HG03025 (cell line): ENCODE results near the gene GLOD5.

Experiments
- ATAC-seq: cut with Tn5 transposase; IDR thresholded peaks from one replicate; pipeline ENCODE4 v1.9.1; 2021; ENCODE audit warnings: mild to moderate bottlenecking, moderate library complexity; ENCODE audit not compliant: unreplicated experiment, low FRiP score

GLOD5 gene

DNA sequence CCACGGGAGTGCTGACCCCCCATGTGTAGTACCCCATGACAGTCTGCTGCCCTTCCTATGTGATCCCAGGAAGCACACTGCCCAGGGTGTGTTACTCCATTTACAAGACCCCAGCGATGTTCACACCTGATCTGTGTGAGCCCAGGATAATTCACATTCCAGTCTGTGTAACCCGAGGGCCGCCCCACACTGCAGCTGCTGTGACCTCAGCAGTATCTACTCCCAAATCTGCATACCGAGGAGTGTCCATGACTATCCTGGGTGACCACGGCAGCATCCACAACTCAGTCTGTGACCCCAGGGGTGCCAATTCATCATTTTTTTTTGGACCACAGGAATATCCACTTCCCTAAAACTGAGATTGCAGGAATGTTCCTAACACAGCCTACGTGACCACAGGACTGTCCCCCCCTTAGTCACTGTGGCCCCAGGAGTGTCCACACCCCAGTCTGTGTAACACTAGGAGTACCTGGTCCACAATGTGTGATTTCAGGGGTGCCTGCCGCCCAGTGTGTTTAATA, 7.8 kb upstream of the GLOD5 start:
- ATAC-seq, result no peak

DNA sequence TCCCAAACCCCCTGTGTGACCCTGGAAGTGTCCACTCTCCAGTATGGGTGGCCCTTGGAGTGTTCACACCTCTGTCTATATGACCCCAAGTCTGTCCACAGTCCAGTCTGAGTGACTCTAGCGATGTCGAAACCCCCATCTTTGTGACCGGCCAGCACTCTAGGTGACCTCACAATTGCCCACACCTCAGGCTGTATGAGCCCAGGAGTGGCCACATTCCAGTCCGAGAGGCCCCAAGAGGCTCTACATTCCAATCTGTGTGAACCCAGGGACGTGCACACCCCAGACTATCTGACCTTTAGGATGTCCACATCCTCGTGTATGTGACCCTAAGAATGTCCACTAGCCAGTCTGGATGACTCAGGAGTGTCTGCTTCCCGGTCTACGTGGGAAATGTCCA, 7.3 kb upstream of the GLOD5 start:
- ATAC-seq, result no peak

GRCh38 chrX:48769230-48769629, 7.7 kb downstream of the GLOD5 start:
- ATAC-seq, result no peak

DNA sequence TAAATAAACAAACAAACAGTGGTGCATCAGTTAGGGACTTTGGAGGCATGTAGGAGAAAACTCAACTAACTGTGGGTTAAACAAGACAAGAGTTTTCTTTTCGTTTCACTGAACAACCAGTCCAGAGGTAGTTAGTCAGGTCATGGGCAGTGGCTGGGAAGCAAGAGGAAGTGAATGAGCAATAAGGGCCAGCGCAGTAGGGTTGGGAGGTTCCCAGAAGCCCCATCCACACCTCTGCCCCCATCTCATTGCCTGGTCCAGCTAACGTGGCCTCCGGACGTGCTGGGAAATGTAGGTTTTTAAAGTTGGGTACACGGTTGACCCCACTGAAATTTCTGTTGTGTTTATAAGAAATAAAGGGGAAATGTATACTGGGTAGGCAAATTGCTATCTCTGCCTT, 8.7 kb downstream of the GLOD5 start:
- ATAC-seq, result no peak

DNA sequence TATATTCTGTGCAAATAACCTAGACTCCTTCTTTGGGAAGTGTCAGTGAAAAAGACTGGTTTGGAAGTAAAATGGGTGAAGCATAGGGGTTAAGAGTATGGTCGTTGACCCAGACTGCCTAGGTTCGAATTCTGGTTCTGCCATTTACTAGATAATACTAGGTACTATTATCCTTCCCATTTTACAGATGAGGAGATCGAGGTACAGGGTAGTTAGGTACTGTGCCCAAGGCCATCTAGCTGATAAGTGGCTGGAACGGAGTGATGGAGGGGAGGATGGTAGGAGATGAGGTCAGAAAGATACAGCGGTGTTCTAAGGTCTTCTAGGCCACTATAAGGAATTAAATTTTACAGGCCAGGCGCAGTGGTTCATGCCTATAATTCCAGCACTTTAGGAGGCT, 11.1 kb downstream of the GLOD5 start:
- no peak for ATAC-seq

DNA sequence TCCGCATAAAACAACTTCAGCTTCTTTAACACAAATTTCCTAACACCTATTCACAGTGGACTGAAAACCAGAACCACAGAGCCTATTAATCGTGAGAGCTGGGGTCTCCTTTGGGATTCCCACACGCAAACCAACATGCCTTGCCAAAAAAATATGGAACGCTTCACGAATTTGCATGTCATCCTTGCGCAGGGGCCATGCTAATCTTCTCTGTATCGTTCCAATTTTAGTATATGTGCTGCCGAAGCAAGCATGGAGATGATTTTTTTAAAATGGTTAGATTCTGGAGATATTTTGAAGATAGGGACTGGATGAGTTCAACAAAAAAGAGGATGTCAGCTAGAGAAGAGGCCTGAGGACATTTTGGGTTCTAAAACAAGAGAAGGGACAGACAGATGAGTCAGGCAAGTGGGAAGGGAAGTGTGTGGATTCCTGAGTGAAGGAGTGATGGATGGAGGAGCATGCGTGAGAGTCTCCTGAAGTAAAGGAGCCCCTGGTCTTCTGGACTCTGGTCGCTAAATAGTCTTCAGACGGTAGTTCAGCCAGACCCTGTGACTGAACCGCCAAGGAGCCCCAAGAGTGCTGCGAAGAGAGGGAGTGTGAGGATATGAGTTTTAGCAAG, 15.4 kb downstream of the GLOD5 start:
- ATAC-seq, result no peak

DNA sequence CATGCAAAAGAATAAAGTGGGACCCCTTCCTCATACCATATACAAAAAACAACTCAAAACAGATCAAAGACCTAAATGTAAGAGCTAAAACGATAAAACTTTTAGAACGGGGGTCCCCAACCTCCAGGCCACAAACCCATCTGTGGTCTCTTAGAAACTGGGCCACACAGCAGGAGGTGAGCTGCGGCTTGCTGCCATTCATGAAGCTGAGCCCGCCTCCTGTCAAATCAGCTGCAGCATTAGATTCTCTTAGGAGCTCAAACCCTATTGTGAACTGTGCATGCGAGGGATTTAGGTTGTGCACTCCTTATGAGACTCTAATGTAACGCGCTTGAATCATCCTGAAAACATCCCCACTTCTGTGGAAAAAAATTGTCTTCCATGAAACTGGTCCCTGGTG, 17.9 kb downstream of the GLOD5 start:
- no peak for ATAC-seq

- no peak for ATAC-seq
These were observed 20.2 kb downstream of the GLOD5 start for GRCh38 chrX:48781705-48782104.

GRCh38 chrX:48782216-48782615, 20.7 kb downstream of the GLOD5 start:
- no peak for ATAC-seq

GRCh38 chrX:48782795-48783194, 21.2 kb downstream of the GLOD5 start:
- ATAC-seq, result no peak

DNA sequence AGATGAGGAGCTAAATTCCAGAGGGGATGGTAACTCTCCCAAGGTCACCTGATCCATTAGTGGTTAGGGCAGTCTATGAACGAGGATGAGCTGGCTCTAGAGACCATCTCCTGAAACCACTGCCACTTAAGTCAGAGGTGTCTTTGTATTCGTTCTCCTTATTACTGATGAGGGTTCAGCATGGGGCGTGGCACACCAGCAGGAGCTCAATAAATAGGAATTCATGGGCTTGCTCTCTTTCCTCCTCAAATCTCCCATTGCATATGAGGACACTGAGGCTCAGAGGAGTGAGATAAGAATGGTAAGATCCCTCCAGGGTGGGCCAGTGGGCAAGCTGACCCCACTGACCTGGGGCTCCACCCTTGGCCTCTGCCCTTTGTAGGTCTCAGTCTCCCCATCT, 23.2 kb downstream of the GLOD5 start:
- ATAC-seq, result no peak

- ATAC-seq, result no peak
These were observed 23.6 kb downstream of the GLOD5 start for GRCh38 chrX:48785186-48785539.

DNA sequence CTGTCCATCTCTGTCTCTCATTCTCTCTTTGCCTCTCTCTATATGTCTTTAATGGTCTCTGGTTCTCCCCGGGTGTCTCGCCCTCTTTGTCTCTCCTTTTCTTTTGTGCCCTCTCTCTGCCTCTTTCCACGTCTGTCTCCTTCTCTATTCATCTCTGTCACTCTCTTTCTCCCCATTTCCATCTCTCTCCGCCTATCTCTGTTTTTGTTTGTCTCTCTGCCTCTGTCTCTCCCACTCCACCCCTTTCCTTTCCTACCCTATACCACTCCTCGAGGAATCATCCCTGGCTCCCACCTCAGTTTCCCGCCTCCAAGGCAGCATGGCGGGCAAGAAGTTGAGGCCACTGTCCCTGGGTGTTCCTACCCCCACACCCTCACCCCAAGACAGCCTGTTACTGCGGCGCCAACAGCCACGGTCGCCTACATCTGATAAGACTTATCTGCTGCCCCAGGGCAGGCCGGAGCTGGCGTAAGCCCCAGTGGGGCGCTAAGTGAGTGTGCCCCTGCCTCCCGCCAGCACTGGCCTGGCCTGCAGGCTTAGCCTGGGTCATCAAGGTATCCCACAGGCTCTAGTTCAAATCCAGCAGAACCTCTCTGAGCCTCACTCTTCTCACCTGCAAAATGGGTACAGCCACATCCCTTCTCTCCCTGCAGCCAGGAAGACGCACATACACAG, 24.1 kb downstream of the GLOD5 start:
- ATAC-seq, result no peak

GRCh38 chrX:48786341-48786800, 24.8 kb downstream of the GLOD5 start, which contains the start of gene GATA1:
GATA1 (plus strand) TSS chrX:48786590; CDS start chrX:48791110, 4,520 bp downstream.
- no peak for ATAC-seq

DNA sequence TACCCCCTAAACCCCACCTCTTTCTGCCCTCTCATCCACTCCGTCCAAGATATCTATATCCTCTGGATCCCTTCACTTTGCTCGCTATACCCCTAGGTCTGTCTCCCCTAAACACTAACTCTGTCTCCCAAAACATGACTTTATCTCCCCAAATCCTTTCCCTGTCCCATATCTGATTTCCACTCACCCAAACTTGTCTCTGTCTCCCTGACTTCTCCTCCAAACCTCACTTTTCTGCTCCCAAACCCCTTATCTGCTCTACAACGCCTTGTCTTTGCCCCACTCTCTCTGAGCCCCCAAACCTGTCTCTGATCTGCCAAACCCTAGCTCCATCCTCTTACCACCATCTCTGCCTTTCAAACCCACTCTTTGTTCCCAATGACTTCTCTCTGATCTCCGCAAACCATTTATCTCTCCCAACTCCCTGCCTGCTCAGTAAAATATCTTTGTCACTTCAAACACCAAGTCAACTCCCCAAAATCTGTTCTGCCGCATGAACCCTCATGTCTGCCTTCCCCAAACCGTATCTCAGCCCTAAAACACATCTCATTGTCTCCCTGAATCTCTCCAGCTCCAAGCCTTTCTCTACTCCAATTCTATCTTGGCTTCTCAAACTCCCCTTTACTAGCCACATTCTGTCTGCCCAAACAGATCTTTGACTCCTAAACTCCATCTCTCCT, 25.4 kb downstream of the GLOD5 start:
- no peak for ATAC-seq

- no peak for ATAC-seq
These were observed 26.2 kb downstream of the GLOD5 start for GRCh38 chrX:48787505-48788443.

DNA sequence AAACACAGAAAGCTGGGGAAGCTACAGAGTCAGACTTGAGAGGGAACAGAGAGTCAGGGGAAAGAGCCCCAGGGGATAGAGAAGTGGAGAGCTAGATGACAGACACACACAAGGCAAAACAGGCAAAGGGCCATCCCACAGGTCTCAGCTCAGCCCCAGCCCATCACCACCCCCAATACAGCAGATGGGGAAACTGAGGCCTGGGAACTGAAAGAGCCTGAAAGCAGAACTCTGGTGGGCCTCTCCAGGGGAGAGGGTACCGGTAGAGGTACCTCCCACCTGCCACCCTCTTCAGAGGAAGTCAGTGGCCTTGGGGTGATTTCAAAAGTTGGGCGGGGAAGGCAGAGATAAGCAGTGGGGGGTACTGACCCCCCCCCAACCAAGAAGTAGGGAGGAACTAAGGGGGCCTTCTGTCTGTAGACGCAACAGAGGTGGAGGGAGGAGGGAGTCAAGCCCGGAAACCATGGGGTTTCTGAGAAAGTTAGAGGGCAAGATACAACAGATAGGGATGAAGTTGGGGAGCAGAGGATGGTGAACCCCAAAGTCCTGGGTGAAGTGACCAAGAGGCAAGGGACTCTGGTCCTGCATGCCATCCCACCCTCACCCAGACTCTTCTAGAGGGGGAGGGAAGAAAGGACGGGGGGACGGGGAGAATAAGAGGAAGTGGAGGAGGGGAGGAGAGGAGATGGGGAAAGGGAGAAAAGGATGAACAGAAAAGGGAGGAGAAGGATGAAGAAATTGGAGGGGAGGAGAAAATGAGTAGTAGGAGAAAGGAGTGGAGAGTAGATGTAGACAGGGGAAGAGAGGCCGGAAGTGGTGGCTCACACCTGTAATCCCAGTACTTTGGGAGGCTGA, 28.0 kb downstream of the GLOD5 start:
- no peak for ATAC-seq

GRCh38 chrX:48790477-48790876, 28.9 kb downstream of the GLOD5 start:
- ATAC-seq, result no peak

DNA sequence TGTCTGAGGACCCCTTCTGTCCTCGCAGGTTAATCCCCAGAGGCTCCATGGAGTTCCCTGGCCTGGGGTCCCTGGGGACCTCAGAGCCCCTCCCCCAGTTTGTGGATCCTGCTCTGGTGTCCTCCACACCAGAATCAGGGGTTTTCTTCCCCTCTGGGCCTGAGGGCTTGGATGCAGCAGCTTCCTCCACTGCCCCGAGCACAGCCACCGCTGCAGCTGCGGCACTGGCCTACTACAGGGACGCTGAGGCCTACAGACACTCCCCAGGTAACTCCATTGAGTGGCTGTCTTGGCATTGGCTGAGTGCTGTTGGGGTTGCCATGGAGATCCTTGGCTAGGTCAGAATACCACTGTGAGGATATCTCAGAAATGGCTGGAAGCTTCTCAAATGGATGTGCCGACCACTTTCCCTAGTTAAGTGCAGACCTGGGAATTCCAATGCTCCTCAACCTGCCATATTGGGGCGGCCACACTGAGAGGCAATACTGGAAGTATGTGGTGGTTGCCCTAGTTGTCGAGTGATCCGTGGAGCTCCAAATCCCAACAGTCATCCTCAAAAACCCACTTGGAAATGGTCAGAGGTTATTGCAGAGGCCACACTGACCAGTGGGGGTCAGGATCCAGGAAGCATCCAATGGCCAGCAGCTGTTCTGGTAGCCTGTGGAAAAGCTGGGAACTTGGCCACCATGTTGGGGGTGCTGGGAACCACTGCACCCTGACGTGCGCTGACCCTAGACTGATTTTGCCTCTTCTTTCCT, 29.7 kb downstream of the GLOD5 start:
- no peak for ATAC-seq
